ENCODE data around the gene AVEN.

AVEN gene

GRCh38 chr15:33912326-33912725 lies 126.7 kb downstream of the AVEN start:
- DNase-seq (ENCODE audit: low read depth), result no peak

GRCh38 chr15:33910741-33911140 lies 128.3 kb downstream of the AVEN start:
- DNase-seq (ENCODE audit: low read depth), result no peak

GRCh38 chr15:33908406-33908805 lies 130.6 kb downstream of the AVEN start:
- DNase-seq (ENCODE audit: low read depth), result no peak

- DNase-seq (ENCODE audit: low read depth), result no peak
Measured at GRCh38 chr15:33907326-33907725, 131.7 kb downstream of the AVEN start.

- DNase-seq (ENCODE audit: low read depth), result no peak
Measured at GRCh38 chr15:33903661-33904060, 135.3 kb downstream of the AVEN start.

GRCh38 chr15:33902043-33902442 lies 137.0 kb downstream of the AVEN start:
- DNase-seq (ENCODE audit: low read depth), result no peak

- DNase-seq (ENCODE audit: low read depth), result no peak
Measured at GRCh38 chr15:33894193-33894592, 144.8 kb downstream of the AVEN start.

- no peak for DNase-seq (ENCODE audit: low read depth)
Measured at GRCh38 chr15:33888176-33888575, 150.8 kb downstream of the AVEN start.

GRCh38 chr15:33882921-33883320 lies 156.1 kb downstream of the AVEN start:
- no peak for DNase-seq (ENCODE audit: low read depth)

- DNase-seq (ENCODE audit: low read depth), result no peak
Measured at GRCh38 chr15:33874156-33874555, 164.8 kb downstream of the AVEN start.

- no peak for DNase-seq (ENCODE audit: low read depth)
Measured at GRCh38 chr15:33872416-33873106, 166.4 kb downstream of the AVEN start.

GRCh38 chr15:33871980-33872379 lies 167.0 kb downstream of the AVEN start:
- no peak for DNase-seq (ENCODE audit: low read depth)

GRCh38 chr15:33866101-33866737 lies 172.8 kb downstream of the AVEN start:
- DNase-seq (ENCODE audit: low read depth), result no peak

GRCh38 chr15:33865416-33865815 lies 173.6 kb downstream of the AVEN start:
- DNase-seq (ENCODE audit: low read depth), result no peak

- no peak for DNase-seq (ENCODE audit: low read depth)
Measured at GRCh38 chr15:33864360-33865075, 174.5 kb downstream of the AVEN start.

GRCh38 chr15:33860754-33861153 lies 178.2 kb downstream of the AVEN start:
- DNase-seq (ENCODE audit: low read depth), result no peak

- DNase-seq (ENCODE audit: low read depth), result no peak
Measured at GRCh38 chr15:33859992-33860545, 178.9 kb downstream of the AVEN start.

- DNase-seq (ENCODE audit: low read depth), result no peak
Measured at GRCh38 chr15:33858836-33859235, 180.2 kb downstream of the AVEN start.

- DNase-seq (ENCODE audit: low read depth), result no peak
Measured at GRCh38 chr15:33857726-33858125, 181.3 kb downstream of the AVEN start.

GRCh38 chr15:33852570-33852969 lies 186.4 kb downstream of the AVEN start:
- DNase-seq (ENCODE audit: low read depth), result no peak

- no peak for DNase-seq (ENCODE audit: low read depth)
Measured at GRCh38 chr15:33852094-33852493, 186.9 kb downstream of the AVEN start.

- no peak for DNase-seq (ENCODE audit: low read depth)
Measured at GRCh38 chr15:33851079-33851478, 187.9 kb downstream of the AVEN start.

GRCh38 chr15:33848011-33848410 lies 191.0 kb downstream of the AVEN start:
- no peak for DNase-seq (ENCODE audit: low read depth)

Measured in activated T-cell treated with anti-CD3 and anti-CD28 coated beads for 48 hours (primary cell).